Measurements from ENCODE around the gene DLGAP3. TPM values are rescaled to one million over a fixed set of nuclear protein-coding genes. Genes with fewer than 3 reads are reported as not detected.
"Not testable (repeated sequence)": the region's sequence is repeated elsewhere in the genome, so short reads cannot be mapped to it uniquely, and the experiment has no call there.

Gene DLGAP3
- total RNA-seq, 2 experiments from 2014 or later = 0.38 to 0.83 TPM

DNA sequence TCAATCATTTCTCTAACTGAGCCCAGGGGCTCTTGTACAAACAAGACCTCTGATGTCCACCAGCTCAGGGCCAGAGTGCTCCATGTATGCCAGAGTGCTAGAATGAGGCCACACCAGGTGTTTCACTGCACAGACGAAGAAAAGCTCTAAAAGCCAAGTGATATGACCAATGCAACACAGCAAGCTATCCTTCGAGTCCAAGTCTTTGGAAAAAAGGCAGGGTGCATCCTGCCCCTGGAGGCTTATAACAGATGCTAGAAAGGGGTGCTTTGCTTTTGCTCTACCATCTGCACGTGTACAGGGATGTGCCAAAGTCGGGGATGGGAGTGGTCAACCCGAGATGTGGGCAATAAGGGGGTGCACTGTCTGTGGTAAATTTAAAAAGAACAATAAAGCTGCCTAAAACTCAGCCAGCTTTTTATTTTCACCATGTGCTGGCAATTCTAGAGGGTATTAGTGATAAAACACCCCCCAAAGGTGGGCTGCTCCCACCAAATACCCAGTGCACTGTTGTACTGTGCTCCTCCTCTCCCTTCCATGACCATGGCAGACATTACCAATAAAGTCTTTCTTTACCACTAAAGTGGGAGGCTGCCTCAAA lies 102.0 kb downstream of the DLGAP3 start:
- ChIA-PET POLR2A (interaction anchor here (0.6 kb wide), 1 partner anchor 546 kb away, joined by 3 read pairs; no protein-coding TSS in a partner anchor), CTCF (interaction anchor here (1.1 to 1.2 kb wide), 2 partner anchors 25 to 41 kb away, joined by 3 read pairs; no protein-coding TSS in a partner anchor)
- no peak overlapping the region for H3K4me3 Mint-ChIP-seq
- no peaks in the 10 kb centered on the region for H3K27me3 Mint-ChIP-seq
- H3K9me3 Mint-ChIP-seq = no peaks in the 10 kb centered on the region
- no peak for ATAC-seq
- no peak overlapping the region for H3K27ac Mint-ChIP-seq
- DNase-seq = no peak
- TF ChIP-seq, protein P1, sequence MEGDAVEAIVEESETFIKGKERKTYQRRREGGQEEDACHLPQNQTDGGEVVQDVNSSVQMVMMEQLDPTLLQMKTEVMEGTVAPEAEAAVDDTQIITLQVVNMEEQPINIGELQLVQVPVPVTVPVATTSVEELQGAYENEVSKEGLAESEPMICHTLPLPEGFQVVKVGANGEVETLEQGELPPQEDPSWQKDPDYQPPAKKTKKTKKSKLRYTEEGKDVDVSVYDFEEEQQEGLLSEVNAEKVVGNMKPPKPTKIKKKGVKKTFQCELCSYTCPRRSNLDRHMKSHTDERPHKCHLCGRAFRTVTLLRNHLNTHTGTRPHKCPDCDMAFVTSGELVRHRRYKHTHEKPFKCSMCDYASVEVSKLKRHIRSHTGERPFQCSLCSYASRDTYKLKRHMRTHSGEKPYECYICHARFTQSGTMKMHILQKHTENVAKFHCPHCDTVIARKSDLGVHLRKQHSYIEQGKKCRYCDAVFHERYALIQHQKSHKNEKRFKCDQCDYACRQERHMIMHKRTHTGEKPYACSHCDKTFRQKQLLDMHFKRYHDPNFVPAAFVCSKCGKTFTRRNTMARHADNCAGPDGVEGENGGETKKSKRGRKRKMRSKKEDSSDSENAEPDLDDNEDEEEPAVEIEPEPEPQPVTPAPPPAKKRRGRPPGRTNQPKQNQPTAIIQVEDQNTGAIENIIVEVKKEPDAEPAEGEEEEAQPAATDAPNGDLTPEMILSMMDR (IDR thresholded peaks at IDR 0.05) = no peak
- intact Hi-C loops (cut with micrococcal nuclease) = no loop called here
- no peaks in the 10 kb centered on the region for H3K4me1 Mint-ChIP-seq (ENCODE audit: low read depth)
- H3K36me3 Mint-ChIP-seq (ENCODE audit: low read depth) = no peaks in the 10 kb centered on the region

DNA sequence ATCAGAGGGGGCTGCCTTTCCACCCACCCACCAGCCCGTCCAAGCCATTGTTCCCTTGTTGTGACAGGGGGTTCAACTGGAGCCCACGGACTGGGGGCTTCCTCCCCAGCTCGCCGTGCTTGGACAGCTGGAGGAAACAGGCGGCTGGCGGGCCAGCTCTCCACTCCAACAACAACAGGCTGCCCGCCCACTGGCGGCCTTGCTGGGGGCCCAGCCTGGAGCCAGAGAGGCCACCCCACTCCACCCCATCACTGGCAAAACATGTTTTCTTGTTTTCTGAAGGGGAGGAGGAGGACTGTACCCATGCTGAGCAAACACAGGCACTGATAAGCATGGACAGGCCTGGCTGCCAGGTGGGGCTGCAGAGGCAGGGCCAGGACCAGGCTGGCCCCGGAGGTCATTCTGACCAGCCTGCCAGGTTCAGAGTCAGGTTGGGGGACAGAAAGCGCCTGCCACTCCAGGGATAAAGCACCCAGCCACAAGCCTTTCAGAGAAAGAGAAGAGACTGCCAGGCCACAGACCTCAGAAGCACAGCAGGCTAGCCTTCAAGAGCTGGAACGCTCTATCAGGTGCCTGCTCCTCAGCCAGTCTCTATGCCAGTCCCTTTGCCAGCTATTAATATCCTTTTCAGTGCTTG lies 103.9 kb downstream of the DLGAP3 start:
- Mint-ChIP-seq H3K9me3 (no peaks in the 10 kb centered on the region), H3K27ac (no peak overlapping the region), H3K36me3 (ENCODE audit: low read depth) (no peaks in the 10 kb centered on the region), H3K4me3 (no peak overlapping the region), H3K4me1 (ENCODE audit: low read depth) (no peaks in the 10 kb centered on the region), H3K27me3 (no peaks in the 10 kb centered on the region)
- ATAC-seq = no peak
- TF ChIP-seq, protein P1 (IDR thresholded peaks at IDR 0.05) = no peak
- ChIA-PET POLR2A (no interaction called here), CTCF (interaction anchor here (1.1 kb wide), 1 partner anchor 27 kb away, joined by 3 read pairs; no protein-coding TSS in a partner anchor)
- DNase-seq = no peak
- intact Hi-C loops (cut with micrococcal nuclease) = no loop called here

DNA sequence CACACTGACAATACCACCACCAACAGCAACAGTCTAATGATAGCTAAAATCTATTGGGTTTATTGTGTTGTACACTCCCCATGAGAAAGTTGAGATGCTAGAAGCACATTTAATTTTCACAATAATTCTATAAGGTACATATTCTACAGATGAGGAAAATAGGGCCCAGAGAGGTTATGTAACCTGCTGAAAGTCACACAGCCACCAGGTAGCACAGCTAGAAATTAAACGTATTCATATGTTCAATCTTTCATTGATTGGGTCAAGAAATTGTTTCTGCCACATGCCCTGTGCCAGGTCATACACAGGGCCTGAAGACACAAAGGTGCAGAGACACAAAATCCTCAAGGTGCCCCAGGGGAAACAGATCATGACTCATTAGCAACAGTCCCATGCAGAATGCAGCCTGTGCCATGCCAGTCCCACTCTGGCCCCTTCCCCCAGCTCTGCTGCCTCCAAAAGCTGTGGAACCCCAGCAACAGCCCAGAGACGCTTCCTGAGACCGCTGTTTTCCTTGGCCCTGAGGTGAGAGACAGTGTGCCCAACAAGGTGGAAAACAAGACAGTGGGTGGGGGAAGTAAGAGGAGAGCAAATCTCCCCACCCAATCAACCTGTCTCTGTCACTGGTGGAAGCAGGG lies 104.5 kb downstream of the DLGAP3 start:
- TF ChIP-seq, protein P1 (IDR thresholded peaks at IDR 0.05) = no peak
- CTCF ChIA-PET = interaction anchor here (0.9 kb wide), 1 partner anchor 24 kb away, joined by 3 read pairs; no protein-coding TSS in a partner anchor
- H3K27ac Mint-ChIP-seq = no peak overlapping the region
- no peaks in the 10 kb centered on the region for H3K9me3 Mint-ChIP-seq
- no peaks in the 10 kb centered on the region for H3K36me3 Mint-ChIP-seq (ENCODE audit: low read depth)
- ATAC-seq (no peak), DNase-seq (no peak)
- H3K4me3 Mint-ChIP-seq = no peak overlapping the region
- POLR2A ChIA-PET = interaction anchor here (1.2 kb wide), 1 partner anchor 33 kb away, joined by 3 read pairs; no protein-coding TSS in a partner anchor
- no peaks in the 10 kb centered on the region for H3K4me1 Mint-ChIP-seq (ENCODE audit: low read depth)
- intact Hi-C loops (cut with micrococcal nuclease) = no loop called here
- no peaks in the 10 kb centered on the region for H3K27me3 Mint-ChIP-seq

DNA sequence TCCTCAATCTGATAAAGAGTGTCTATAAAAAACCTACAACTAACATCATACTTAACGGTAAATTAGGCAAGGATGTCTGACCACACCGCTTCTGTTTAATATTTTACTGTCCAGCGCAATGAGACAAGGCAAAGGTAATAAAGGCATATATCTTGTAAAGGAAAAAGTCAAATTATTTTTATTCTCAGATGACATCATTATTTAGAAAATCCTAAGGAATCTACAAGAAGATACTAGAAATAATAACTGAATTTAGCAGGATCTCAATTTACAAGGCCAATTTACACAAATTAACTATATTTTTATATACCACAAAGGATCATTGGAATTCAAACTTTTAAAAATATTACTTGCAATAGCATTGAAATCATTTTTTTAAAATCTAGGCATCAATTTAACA lies 107.2 kb downstream of the DLGAP3 start:
- no peaks in the 10 kb centered on the region for H3K4me1 Mint-ChIP-seq (ENCODE audit: low read depth)
- no peaks in the 10 kb centered on the region for H3K27me3 Mint-ChIP-seq
- ATAC-seq = no peak
- no peak overlapping the region for H3K4me3 Mint-ChIP-seq
- POLR2A ChIA-PET = no interaction called here
- no peaks in the 10 kb centered on the region for H3K9me3 Mint-ChIP-seq
- intact Hi-C loops (cut with micrococcal nuclease) = no loop called here
- H3K27ac Mint-ChIP-seq = no peak overlapping the region
- CTCF ChIA-PET = interaction anchor here (2.0 kb wide), 1 partner anchor 31 kb away, joined by 7 read pairs; no protein-coding TSS in a partner anchor
- H3K36me3 Mint-ChIP-seq (ENCODE audit: low read depth) = no peaks in the 10 kb centered on the region
- TF ChIP-seq, protein P1 (IDR thresholded peaks at IDR 0.05) = no peak
- no peak for DNase-seq

DNA sequence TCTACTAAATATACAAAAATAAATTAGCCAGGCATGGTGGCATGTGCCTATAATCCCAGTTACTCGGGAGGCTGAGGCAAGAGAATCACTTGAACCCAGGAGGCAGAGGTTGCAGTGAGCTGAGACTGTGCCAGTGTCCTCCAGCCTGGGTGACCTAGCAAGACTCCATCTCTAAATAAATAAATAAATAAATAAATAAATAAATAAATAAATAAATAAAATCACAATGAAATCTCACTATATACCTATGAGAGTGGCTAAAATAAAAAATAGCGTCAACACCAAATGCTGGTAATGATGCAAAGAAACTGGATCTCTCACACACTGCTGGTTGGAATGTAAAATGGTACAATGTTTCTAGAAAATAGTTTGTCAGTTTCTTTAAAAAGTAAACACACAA lies 110.6 kb downstream of the DLGAP3 start:
- ATAC-seq; H3K4me1 Mint-ChIP-seq (ENCODE audit: low read depth); H3K36me3 Mint-ChIP-seq (ENCODE audit: low read depth); H3K9me3 Mint-ChIP-seq; H3K27ac Mint-ChIP-seq; DNase-seq; H3K27me3 Mint-ChIP-seq; POLR2A ChIA-PET; H3K4me3 Mint-ChIP-seq; intact Hi-C loops (cut with micrococcal nuclease): not testable (repeated sequence)
- CTCF ChIA-PET = interaction anchor here (1.7 kb wide), 1 partner anchor 33 kb away, joined by 5 read pairs; no protein-coding TSS in a partner anchor
